Uterus (tissue), 2 donors: ENCODE results near the gene KIAA1328.

Experiments used
- POLR2A ChIP-seq, 2 donors: fragments of 450-650 bp; IDR thresholded peaks; one replicate each; pipeline ENCODE4 v1.6.1; 2016; ENCODE audit warnings: antibody characterized with exemption in 2 of 2, mild to moderate bottlenecking in 1 of 2, moderate library complexity in 1 of 2
- TF ChIP-seq, protein P1 (sequence below), 4 experiments: fragments of 200-600 bp in 2 of 4; fragments of 450-650 bp in 2 of 4; sonication (generic) in 2 of 4; IDR thresholded peaks; one replicate each; pipeline ENCODE4 v1.5.1; 2016 to 2019; ENCODE audit warnings: antibody characterized with exemption in 4 of 4, mild to moderate bottlenecking in 2 of 4, moderate library complexity in 1 of 4

DNA sequence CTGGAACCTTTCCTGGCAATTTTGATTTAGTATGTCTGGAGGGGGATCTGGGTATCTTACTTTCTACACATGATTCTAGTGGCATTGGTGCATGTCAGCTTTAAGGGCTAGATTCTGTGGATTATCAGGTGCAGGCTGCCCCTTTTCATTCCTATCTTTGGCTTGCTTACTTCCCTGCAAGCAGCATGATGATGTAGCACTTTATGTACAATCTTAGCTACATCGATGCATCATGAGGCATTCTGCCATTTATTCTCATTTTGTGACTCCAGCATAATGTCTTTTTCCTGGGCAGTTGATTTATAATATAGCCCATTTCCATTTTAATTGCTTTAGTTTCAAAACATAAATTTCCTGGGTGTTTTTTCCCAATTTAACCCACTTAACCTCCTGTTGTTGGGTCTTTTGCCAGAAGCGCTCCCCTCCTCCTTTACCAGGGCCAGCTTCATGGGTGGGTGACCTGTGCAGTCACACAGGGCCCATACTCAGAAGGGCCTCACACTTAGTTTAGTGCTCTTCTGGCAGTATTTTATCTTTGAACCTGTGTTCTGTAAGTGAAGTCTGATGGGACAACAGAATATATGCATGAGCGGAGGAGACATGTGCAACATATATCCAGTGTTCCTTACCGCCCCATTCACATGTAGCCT, 36.2 kb upstream of the KIAA1328 start:
- TF ChIP-seq, protein P1, sequence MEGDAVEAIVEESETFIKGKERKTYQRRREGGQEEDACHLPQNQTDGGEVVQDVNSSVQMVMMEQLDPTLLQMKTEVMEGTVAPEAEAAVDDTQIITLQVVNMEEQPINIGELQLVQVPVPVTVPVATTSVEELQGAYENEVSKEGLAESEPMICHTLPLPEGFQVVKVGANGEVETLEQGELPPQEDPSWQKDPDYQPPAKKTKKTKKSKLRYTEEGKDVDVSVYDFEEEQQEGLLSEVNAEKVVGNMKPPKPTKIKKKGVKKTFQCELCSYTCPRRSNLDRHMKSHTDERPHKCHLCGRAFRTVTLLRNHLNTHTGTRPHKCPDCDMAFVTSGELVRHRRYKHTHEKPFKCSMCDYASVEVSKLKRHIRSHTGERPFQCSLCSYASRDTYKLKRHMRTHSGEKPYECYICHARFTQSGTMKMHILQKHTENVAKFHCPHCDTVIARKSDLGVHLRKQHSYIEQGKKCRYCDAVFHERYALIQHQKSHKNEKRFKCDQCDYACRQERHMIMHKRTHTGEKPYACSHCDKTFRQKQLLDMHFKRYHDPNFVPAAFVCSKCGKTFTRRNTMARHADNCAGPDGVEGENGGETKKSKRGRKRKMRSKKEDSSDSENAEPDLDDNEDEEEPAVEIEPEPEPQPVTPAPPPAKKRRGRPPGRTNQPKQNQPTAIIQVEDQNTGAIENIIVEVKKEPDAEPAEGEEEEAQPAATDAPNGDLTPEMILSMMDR (IDR thresholded peaks at IDR 0.05): no peak
- no peak for TF ChIP-seq POLR2A (IDR thresholded peaks at IDR 0.05)
